ENCODE results near the gene SVOPL.
"Not testable (repeated sequence)": the region's sequence is repeated elsewhere in the genome, so short reads cannot be mapped to it uniquely, and the experiment has no call there.

Gene SVOPL

DNA sequence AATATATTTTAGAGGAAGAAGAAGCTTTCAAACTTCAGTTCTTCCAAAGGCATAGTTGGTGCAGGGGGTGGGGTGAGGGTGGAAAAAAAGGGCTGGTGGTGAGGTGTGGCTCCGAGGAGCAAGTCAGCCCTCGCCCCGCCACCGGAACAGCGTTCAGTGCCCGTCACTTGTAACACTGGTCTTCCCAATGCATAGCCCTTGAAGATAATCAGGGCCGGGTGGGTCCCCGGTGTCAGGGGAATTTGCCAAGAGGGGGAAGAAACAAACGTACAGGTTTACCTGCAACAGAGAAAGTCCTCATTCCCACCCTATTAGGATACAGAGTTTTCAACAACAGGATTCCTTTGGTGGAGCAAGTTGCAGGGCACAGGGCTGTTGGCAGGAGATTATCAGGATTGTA lies 1.5 kb downstream of the SVOPL start:
- TF ChIP-seq, protein P1, sequence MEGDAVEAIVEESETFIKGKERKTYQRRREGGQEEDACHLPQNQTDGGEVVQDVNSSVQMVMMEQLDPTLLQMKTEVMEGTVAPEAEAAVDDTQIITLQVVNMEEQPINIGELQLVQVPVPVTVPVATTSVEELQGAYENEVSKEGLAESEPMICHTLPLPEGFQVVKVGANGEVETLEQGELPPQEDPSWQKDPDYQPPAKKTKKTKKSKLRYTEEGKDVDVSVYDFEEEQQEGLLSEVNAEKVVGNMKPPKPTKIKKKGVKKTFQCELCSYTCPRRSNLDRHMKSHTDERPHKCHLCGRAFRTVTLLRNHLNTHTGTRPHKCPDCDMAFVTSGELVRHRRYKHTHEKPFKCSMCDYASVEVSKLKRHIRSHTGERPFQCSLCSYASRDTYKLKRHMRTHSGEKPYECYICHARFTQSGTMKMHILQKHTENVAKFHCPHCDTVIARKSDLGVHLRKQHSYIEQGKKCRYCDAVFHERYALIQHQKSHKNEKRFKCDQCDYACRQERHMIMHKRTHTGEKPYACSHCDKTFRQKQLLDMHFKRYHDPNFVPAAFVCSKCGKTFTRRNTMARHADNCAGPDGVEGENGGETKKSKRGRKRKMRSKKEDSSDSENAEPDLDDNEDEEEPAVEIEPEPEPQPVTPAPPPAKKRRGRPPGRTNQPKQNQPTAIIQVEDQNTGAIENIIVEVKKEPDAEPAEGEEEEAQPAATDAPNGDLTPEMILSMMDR (conservative IDR thresholded peaks at IDR 0.05) = no peak
- H3K27ac ChIP-seq = no peak overlapping the region

DNA sequence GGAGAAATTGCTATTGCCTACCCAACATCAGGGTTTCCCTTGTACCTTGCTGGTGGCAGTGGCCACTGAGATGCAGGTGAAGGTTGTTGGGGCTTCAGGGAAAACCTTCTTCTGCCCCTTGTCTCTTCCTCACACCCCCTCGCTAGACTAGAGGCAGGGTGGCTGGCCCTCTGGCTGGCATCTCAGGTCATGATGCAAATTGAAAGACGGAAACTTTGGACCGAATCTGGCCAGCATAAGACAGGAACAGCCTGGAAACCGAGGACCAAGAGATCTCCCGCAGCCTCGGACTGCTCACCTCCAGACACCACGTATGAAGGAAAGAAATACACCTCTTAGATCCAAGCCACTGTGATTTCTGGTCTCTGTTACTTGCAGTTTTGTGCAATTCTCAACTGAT lies 2.9 kb downstream of the SVOPL start:
- TF ChIP-seq, protein P1 (conservative IDR thresholded peaks at IDR 0.05) = no peak
- H3K27ac ChIP-seq = no peak overlapping the region

DNA sequence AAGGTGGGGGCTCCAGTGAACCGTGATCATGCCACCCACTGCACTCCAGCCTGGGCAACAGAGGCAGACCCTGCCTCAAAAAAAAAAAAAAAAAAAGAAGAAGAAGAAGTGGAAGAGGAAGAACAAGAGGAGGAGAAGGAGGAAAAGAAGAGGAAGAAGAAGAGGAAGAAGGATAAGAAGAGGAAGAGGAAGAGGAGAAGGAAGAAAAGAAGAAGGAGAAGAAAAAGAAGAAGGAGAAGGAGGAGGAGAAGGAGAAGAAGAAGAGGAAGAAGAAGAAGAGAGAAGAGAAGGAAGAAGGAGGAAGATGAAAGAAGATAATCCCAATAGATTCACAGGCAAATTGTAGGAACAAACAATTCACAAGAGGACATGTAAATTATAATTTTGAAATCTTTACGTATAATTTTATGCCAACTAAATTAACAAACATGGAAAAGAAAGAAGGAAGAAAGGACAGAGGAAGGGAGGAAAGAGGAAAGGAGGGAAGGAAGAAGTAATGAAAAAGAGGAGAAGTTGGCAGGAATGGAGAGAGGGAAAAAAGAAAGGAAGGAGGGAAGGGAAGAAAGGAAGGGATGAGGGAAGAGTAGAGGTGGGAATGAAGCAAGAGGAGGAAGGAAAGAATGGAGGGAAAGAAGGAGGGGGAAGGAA lies 3.5 kb downstream of the SVOPL start:
- H3K27ac ChIP-seq = no peak overlapping the region
- TF ChIP-seq, protein P1 (conservative IDR thresholded peaks at IDR 0.05) = no peak

DNA sequence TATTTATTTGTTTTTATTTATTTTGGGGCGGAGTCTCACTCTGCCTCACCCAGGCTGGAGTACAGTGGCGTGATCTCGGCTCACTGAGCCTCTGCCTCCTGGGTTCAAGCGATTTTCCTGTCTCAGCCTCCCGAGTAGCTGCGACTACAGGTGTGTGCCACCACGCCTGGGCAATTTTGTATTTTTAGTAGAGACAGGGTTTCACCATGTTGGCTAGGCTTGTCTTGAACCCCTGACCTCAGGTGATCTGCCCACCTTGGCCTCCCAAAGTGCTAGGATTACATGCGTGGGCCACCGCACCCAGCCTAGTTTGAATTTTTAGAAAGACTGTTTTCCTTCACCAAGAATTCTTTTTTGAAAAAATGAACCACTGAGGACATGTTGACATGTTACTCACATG lies 5.4 kb downstream of the SVOPL start:
- not testable (repeated sequence) for H3K27ac ChIP-seq

DNA sequence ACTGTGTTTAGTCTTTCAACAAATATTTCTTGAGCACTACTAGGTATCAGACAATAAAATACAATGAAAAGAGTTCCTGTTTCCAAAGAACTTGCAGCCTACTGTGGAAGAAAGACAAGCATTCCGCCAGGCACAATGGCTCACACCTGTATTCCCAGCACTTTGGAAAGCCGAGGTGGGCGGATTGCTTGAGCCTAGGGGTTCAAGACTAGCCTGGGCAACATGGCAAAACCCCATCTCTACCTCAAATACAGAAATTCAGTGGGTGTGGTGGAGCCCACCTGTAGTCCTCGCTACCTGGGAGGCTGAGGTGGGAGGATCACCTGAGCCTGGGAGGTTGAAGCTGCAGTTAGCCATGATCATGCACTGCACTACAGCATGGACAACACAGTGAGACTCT lies 6.1 kb downstream of the SVOPL start:
- TF ChIP-seq, protein P1 (conservative IDR thresholded peaks at IDR 0.05) = no peak
- no peak overlapping the region for H3K27ac ChIP-seq

DNA sequence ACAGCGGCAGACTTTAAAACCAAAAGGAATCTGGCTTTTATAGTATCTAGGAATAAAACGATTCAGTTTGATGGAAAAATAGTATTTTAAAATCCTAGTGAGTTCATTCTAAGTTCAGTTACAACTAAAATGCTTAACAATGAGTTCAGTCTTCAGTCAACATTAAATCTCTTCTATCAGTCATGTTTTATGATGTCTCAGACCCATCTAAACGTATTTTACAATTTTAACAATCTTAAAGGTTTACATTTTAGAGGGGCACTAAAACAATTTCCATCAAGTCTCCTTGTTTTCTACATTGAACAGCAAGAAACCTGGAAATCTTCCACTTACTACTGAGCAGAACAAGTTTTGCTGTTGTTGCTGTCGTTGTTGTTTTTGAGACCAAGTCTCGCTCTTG lies 10.0 kb downstream of the SVOPL start:
- no peak overlapping the region for H3K27ac ChIP-seq
- TF ChIP-seq, protein P1 (conservative IDR thresholded peaks at IDR 0.05) = no peak

DNA sequence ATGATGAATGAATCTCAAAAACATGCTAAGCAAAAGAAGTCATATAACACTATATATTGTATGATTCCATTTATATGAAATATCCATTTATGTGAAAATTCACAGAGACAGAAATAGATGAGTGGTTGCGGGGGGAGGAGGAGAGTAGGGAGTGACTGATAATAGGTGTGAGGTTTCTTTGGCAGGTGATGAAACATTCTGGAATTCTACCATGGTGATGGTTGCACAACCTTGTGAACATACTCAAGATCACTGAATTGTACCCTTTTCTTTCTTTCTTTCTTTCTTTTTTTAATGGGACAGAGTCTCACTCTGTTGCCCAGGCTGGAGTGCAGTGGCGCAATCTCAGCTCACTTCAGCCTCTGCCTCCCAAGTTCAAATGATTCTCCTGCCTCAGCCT lies 10.7 kb downstream of the SVOPL start:
- TF ChIP-seq, protein P1 (conservative IDR thresholded peaks at IDR 0.05) = no peak
- H3K27ac ChIP-seq = no peak overlapping the region

DNA sequence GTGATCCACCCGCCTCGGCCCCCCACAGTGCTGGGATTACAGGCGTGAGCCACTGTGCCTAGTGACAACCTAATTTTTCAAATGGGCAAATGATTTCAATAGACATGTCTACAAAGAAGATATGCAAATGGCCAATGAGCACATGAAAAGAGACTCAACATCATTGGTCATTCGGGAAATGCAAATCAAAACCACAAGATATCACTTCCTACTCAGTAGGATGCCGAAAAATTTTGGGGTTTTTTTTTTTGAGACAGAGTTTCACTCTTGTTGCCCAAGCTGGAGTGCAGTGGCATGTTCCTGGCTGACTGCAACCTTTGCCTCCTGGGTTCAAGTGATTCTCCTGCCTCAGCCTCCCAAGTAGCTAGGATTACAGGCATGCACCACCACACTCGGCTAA lies 13.1 kb downstream of the SVOPL start:
- H3K27ac ChIP-seq = not testable (repeated sequence)

DNA sequence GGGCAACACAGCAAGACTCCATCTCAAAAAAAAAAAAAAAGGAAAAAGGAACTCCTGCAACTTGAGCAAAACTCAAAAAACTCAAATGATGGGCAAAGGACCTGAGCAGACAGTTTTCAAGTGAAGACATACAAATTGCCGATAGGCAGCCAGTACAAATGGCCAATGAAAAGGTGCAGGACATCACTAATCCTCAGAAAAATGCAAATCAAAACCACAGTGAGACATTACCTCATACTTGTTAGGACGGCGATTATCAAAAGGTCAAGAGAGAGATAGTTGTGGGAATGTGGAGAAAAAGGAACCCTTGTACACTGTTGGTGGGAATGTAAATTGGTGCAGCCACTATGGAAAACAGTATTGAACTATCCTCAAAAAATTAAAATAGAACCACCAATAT lies 16.8 kb downstream of the SVOPL start:
- TF ChIP-seq, protein P1 (conservative IDR thresholded peaks at IDR 0.05) = no peak
- H3K27ac ChIP-seq = no peak overlapping the region
